ENCODE data around the gene FOXJ3.

GRCh38 chr1:42322577-42322976, 12.5 kb downstream of the FOXJ3 start:
- TF ChIP-seq CTCF (conservative IDR thresholded peaks at IDR 0.05; ENCODE audit: low read depth, low read length) (no peak), MAZ (IDR thresholded peaks at IDR 0.05; ENCODE audit: borderline replicate concordance, low read depth, low read length) (no peak)

All from IMR-90 (cell line).